SK-N-MC (cell line): ENCODE data around the gene TMEM132C.

Experiments used
- EZH2 ChIP-seq: fragments of 200-600 bp; sonication (generic); IDR thresholded peaks from one replicate; pipeline ENCODE4 v1.6.1; 2017; ENCODE audit warnings: antibody characterized with exemption
- POLR2AphosphoS5 ChIP-seq: IDR thresholded peaks from 2 replicates; pipeline ENCODE4 v1.6.1; 2012; ENCODE audit warnings: mild to moderate bottlenecking, low read depth, low read length, borderline replicate concordance

DNA sequence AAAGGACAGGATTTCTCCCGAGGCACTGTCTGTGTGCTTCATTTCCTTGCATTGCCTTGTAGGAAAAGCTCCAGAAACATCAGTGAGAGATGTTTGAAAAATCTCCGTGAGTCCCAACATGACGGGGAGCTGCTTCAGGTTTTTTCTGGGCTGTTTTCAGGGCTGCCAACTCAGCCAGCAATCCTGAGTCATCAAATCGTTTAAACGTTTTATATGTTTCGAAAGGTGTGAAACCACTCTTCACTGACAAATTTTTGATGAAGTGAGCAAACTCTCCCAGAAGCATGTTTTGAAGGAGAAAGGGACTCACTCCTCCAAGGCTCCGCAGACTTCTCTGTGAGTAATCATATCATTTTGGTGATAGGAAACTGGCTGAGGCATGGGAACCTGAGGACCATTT is 240.5 kb downstream of the TMEM132C start:
- no peak for TF ChIP-seq POLR2AphosphoS5
- no peak for TF ChIP-seq EZH2
